GM13977 (cell line): Measurements from ENCODE around the gene KIT.
"Not testable (repeated sequence)": the region's sequence is repeated elsewhere in the genome, so short reads cannot be mapped to it uniquely, and the experiment has no call there.

Source experiments
- DNase-seq: peaks from one replicate; pipeline ENCODE4 v3.0.0; 2012; ENCODE audit warnings: low spot score
- in situ Hi-C: fragments of 300-500 bp; cut with MboI; formaldehyde crosslinking; loops from one replicate; pipeline ENCODE4 v1.12.0; 2022; ENCODE audit warnings: low sequenced_read_pairs, low pct_unique_long_range_greater_than_20kb, mixed read lengths, inconsistent platforms; ENCODE audit not compliant: unreplicated experiment
- TF ChIP-seq, protein P1 (sequence below): IDR thresholded peaks from 2 replicates; pipeline ENCODE4 v1.5.1; 2012; ENCODE audit warnings: mild to moderate bottlenecking, control low read depth; ENCODE audit not compliant: insufficient read depth; ENCODE audit errors: extremely low read depth, missing control alignments

The KIT gene

GRCh38 chr4:54657551-54658251, at the start of gene KIT:
TSS of gene KIT (plus strand) at chr4:54657957. CDS start at chr4:54658015, 58 bp downstream.
- peak; percentile 33 for DNase-seq
- TF ChIP-seq, protein P1, sequence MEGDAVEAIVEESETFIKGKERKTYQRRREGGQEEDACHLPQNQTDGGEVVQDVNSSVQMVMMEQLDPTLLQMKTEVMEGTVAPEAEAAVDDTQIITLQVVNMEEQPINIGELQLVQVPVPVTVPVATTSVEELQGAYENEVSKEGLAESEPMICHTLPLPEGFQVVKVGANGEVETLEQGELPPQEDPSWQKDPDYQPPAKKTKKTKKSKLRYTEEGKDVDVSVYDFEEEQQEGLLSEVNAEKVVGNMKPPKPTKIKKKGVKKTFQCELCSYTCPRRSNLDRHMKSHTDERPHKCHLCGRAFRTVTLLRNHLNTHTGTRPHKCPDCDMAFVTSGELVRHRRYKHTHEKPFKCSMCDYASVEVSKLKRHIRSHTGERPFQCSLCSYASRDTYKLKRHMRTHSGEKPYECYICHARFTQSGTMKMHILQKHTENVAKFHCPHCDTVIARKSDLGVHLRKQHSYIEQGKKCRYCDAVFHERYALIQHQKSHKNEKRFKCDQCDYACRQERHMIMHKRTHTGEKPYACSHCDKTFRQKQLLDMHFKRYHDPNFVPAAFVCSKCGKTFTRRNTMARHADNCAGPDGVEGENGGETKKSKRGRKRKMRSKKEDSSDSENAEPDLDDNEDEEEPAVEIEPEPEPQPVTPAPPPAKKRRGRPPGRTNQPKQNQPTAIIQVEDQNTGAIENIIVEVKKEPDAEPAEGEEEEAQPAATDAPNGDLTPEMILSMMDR = no peak
- in situ Hi-C loops = no loop called here

- no peak for DNase-seq
- TF ChIP-seq, protein P1 = no peak
- in situ Hi-C loops = no loop called here
These were observed 48.4 kb upstream of the KIT start for GRCh38 chr4:54609310-54609709.

DNA sequence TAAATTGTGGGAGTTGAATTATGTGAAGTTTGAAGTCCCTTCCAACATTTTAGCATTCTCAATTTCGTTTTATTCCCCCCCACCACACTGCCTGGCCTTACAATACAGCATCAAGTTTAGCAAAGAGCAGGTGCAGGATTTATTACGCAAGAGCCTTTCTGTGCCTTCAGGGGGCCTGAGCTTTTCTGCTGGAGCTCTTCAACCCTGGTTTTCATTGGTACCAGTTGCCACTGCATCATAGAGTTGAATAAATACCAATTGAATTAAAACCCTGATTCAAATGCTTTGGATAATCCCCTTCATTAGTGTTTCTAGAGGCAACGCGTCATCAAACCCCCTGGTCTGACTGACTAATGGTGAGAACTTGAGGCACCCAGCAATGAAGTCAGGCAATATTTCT, 43.6 kb upstream of the KIT start:
- no peak for DNase-seq
- in situ Hi-C loops = no loop called here
- TF ChIP-seq, protein P1 = no peak

DNA sequence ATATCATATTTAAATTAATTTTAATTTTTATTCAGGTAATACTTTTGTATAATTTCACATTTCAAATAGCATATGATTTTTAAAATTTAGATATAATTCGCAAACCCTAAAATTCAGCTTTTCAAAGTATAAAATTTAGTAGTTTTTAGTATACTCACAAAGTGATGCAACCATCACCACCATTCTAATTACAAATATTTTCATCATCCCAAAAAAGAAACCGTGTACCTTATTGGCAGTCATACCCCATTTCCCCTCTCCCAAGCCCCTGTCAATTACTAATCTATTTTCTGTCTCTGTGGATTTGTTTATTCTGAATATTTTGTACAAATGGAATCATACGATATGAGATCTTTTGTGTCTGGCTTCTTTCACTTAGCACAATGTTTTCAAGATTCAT, 37.0 kb upstream of the KIT start:
- in situ Hi-C loops = no loop called here
- DNase-seq = no peak

DNA sequence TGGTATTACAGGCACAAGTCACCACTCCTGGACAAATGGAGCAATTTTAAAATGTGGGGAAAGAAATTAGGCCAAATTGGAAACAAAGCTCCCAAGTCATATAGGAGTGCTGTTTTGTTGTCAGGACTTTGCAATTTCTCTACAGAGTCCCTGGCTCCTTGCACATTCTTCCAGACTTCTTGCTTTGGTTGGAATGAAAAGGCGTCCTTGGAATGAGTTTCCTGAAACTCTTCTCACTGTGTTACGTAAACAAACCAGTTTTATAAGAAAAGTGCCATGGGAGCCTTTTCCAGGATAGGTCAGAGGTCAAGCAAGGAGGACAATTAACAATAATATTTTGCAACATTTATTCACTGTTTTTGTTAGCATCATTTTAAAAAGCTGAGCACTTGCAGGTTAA, 32.4 kb upstream of the KIT start:
- in situ Hi-C loops = no loop called here
- TF ChIP-seq, protein P1 = no peak
- DNase-seq = no peak

More for the DNA sequence above, 37.0 kb upstream of the KIT start:
- TF ChIP-seq, protein P1 = no peak

- in situ Hi-C loops = no loop called here
- DNase-seq = no peak
- TF ChIP-seq, protein P1 = no peak
These were observed 31.6 kb upstream of the KIT start for GRCh38 chr4:54626113-54626512.

- no peak for DNase-seq
- in situ Hi-C loops = no loop called here
- TF ChIP-seq, protein P1 = no peak
These were observed 25.2 kb upstream of the KIT start for GRCh38 chr4:54632537-54632936.

GRCh38 chr4:54633102-54633740, 24.5 kb upstream of the KIT start:
- DNase-seq, in situ Hi-C loops: not testable (repeated sequence)
